Measurements from ENCODE around the gene FLRT2. TPM values are rescaled to one million over a fixed set of nuclear protein-coding genes. Genes with fewer than 3 reads are reported as not detected.

The FLRT2 gene
- total RNA-seq, 1 donor from 2014 or later: 1.7 TPM

DNA sequence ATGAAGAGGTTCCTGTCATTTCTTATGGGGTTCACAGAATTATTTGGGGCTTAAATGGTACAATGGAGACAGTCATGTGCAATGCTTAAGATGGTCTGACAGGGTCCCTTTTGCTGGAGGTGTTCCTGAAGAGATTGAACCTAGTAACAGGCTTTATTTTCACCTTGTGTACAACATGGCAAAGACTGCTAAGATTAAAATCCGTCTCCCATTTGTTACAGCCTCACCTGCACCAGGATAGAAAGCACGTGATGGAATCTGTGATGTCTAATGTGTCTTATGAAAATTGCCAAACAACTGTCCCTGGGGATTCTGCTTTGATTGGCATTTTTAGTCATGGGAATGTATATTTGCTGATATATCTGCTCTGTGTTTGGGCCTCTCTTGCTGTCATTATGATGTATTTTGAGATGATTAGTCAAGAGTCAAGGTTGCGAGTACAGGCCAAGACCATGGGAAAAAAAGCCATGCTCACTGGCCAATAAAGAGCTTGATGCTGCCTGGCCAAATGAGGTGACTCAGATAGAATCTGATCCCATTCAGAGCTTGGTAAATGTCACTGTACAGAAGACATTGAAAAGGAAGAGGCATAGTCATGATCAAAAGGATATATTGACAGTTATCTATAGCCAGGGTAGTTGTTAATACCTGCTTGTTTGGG, 96.1 kb downstream of the FLRT2 start:
- no peak for ATAC-seq
- no peak for DNase-seq (ENCODE audit: low spot score)

DNA sequence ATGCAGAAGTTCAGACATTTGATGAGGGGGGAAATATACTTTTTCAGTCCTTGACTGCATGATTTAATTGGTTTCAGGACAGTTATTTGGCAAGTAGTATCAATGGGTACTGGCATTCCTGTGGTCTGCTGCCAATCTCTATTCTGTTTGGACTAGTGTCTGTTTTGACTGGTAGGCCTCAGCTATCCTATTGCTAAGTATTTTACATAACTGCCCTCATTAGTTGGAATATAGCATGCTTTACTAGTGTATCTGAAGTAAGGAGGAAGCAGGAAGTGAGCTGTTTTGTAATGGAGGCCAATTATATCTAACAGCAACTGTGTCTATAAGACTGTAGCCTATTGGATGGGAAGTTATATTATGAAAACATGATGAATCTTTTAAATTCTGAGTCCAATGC, 104.3 kb downstream of the FLRT2 start:
- DNase-seq (ENCODE audit: low spot score): no peak
- ATAC-seq: no peak

DNA sequence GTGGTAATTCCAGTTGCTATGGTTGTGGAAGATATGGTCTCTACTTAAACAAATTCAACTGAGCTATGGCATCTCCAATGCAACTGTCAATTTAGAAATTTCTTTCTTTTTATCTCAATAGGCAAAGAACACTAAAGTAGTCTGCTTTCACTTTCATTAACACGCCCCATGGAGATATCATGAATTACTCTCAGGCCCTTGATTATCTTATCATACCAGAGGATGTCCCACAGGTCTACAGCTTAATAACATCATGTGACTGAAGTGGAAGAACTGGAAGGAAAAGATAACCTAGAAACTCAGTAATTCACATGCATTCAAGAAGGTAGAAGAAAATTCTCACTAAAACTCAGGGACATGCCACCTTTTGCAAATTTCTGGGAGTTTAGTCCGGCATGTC, 114.3 kb downstream of the FLRT2 start:
- ATAC-seq (no peak), DNase-seq (ENCODE audit: low spot score) (no peak)

DNA sequence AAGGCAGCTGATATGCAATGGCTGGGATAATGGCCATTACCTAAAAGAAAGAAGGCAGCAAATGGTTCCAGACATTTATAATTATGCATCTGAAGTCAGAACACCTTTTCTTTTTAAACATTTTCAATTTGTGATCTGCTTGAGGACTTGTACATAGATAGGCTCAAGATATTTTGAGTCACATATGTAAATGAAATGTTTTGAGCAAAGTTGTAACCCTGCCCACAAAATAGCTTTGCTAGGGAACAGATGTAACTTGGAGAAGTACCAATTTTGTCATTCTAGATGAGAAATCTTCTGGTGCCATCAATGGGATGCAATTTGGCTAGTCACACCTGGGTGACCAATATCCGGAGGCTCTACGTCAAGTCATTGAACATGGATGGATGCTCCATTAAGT, 123.1 kb downstream of the FLRT2 start:
- DNase-seq (ENCODE audit: low spot score) (no peak), ATAC-seq (no peak)

DNA sequence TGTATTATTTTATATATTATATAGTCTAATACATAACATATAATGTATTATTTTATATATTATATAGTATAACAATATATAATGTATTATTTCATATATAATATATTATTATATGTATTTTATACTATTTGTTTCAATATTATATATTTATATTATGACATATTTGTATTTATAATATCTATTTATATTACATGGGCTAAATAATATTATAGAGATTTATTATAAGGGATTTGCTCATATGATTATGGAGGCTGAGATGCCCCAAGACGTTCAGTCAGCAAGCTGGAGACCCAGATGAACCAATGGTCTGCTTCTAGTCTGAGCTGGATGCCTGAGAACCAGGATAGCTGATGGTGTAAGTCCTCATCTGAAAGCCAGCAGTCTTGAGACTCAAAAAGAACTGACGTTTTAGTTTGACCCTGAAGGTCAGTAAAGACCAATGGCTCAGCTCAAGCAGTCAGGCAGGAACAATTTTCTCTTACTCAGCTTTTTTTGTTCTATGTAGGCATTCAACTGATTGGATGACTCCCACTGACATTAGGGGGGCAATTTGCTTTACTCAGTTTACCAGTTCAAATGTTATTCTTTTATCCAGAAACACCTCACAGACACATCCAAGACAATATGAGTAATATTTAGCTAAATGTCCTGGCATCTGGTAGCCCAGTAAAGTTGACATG, 130.4 kb downstream of the FLRT2 start:
- ATAC-seq: no peak
- DNase-seq (ENCODE audit: low spot score): no peak

DNA sequence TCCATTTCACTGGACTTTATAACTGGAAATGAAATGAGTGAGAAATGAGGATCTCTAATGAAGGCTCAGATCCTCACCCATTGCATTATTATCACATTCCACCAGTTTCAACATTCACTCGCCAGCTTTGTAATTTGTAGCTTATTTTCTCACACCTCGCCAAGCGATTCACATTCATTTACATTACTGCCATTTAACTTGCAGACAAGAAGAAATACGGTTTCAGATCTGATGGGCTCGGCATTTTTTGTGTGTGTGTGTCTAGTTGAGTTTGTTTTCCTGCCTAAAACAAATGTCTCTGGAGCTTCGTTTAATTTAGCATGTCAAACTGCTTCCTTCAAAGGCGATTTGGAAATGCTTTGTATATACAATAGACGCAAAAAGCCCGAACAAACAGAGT, 132.2 kb downstream of the FLRT2 start:
- no peak for DNase-seq (ENCODE audit: low spot score)
- ATAC-seq: no peak

DNA sequence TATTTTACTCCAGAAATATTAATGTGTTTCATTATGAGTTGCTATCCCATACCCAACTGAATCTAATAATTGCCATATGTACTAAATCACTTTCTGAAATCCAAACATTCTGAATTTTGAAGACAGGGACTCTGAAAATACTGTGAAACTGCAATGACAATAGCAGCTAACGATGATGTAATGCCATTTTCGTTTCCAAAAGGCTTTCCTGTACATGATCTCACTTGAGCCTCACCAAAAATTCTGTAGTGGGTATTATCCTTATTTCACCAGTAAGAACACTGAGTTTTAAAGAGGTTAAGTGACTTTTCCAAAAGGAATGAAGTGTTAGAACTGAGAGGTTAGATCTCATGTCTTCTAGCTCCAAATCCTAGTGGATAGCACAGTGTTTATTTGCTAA, 133.3 kb downstream of the FLRT2 start:
- ATAC-seq (no peak), DNase-seq (ENCODE audit: low spot score) (no peak)

DNA sequence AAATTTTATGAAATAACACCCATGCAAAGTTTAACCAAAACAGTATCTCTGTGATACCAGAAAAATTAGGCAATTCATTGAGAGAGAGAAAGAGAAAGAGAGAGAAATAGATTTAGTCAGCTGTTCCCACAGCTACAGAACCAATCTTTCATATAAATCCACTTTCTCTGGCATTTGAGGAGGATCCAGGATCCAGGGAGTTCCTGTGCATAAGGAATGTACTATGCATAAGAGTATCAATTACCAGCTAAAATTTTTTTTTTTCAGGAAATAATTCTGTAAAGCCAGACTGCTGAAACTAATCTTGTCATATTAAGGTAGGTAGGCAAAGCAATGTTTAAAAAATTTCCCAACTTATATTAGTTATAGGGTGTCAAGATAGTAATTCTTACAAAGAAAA, 133.7 kb downstream of the FLRT2 start:
- DNase-seq (ENCODE audit: low spot score) (no peak), ATAC-seq (no peak)

DNA sequence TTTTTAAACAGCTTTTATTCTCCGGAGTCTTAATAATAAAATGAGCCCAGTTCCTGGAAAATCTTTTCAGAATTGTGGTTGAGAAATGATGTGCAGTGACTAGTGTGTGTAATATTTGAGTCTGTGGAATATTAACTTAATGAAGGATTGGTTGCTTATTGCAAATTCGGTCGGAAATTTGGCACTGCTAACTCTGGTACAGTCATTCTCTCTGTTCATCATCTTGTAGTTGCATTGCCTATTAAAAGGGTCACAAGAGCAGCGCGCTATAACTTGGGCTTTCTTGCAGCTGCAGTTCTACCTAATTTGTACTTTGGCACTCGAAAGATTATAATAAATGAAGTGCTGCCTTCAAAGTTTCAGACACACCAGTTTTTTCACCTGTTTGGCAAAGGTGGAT, 146.0 kb downstream of the FLRT2 start:
- DNase-seq (ENCODE audit: low spot score) (no peak), ATAC-seq (no peak)

DNA sequence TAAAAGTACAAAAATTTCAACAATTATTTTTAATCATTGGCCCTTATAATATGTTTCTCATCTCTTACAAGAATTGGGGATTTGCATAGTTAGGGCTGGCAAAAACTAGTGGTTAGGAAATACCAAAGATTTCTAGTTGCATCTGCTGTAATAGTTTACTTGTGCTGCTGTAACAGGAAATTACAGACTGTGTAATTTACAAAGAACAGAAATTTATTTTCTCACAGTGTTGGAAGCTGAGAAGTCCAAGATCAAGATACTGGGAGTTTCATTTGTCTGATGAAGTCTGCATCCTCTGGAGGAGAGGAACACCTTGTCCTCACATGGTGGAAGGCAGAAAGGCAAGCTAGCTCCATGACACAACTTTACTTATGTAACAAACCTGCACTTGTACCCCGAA, 157.0 kb downstream of the FLRT2 start:
- ATAC-seq: no peak

DNA sequence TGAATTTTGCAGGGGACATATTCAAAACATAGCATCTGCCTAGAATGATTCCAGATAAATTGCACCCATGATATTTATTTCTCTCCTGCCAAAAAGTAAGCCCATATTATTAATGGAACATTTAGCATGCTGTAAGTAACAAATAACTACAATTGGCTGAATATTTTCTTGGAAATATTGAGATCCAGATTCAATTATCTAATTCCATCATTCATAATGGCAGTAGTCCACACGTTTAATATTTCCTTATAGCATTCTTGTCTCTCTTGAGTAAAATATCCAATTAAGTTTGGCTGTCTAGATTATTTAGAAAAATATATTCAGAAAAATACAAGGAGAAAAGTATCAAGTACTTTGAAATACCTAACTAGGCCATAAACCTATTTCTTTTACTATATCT, 157.5 kb downstream of the FLRT2 start:
- ATAC-seq (no peak), DNase-seq (ENCODE audit: low spot score) (no peak)

More for the DNA sequence above, 157.0 kb downstream of the FLRT2 start:
- DNase-seq (ENCODE audit: low spot score): no peak

DNA sequence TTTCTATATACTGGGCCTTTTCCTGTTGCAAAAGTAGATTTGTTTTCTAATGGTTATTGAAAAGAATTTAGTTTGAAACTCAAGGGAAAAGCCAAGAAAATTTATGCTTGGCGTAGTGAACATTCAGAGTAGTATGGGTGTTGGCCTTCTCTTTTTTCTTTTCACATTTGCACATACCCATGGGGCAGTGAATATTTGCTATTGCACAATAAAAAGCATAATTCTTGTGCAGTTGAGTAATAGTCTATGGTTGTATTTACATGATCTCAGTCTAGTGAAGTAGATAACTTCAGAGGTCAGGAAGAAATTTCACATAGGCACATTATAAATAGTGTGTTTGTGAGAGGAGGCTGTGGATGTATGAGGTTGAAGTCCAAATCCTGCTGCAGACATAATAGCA, 158.1 kb downstream of the FLRT2 start:
- no peak for DNase-seq (ENCODE audit: low spot score)
- no peak for ATAC-seq

DNA sequence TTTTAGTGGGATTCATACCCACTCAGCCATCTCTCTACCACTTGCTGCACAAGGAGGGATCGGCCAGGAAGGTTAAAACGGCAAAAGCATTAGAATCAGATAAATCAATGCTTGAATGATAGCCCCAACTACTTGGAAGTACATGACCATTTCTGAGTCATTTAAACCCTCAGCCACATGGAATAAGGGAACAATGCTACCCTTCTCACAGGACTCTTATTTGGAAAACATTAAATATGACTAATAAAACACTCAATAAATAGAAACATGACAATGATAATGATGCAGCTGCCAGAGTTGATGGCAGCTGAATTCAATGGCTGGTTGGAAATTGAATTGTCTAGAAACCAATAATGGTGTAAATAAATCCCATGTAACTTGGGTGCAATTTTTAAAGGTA, 165.4 kb downstream of the FLRT2 start:
- DNase-seq (ENCODE audit: low spot score) (no peak), ATAC-seq (no peak)

DNA sequence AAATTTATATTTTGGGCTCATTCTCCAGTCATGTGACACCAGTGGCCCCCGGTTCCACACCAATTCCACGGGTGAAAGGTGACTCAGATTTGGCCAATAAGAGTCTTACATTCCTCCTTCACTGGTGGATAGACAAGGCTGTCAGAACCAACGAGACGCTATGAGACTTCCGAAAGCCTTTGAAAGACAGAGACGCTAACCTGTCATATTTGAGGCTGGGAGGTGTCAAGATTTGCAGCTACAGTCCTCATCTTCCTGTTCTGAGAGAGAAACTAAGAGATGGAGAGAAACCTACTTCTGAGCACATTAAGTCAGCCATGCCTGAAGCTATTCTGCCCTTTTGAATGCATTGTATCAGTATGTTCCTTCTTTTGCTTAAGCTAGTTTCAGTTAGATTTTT, 171.2 kb downstream of the FLRT2 start:
- no peak for ATAC-seq

DNA sequence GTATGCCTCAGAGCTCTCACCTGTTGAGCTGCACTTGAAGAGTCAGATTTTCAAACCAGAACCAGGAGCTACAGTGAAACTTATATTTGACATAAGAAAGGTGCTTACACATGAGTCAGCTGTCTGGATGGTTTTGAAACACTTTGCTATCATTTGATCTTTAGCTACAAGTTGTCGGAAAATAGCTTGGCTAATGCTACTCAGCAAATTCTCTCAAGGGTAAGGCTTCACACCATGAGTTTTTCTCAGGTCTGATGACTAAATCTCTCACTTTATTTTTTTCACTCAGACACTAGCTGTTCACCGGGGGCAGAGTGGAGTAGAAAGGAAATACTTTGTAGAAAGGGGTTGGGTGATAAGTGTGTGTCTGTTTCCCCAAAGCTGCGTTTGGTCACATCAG, 171.8 kb downstream of the FLRT2 start:
- DNase-seq (ENCODE audit: low spot score): no peak
- ATAC-seq: no peak

More for the DNA sequence above, 171.2 kb downstream of the FLRT2 start:
- no peak for DNase-seq (ENCODE audit: low spot score)

DNA sequence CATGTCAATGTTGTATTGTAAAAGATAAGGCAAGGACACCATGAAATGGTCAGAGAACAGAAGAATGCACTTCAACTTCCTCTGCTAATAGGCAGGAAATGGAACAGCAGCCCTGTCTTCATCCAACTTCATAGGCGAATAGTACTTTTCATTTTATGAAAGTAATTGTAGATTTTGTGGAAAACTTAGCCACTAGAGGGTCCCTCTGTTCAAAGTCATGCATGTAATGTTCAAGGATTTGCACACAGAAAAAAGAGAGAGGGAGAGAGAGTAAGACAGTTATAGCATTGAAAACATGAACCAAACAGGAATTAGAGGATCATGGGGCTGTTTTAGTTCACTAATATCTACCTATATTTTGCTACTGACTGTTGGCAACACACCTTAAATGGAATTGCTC, 172.2 kb downstream of the FLRT2 start:
- DNase-seq (ENCODE audit: low spot score) (no peak), ATAC-seq (no peak)

DNA sequence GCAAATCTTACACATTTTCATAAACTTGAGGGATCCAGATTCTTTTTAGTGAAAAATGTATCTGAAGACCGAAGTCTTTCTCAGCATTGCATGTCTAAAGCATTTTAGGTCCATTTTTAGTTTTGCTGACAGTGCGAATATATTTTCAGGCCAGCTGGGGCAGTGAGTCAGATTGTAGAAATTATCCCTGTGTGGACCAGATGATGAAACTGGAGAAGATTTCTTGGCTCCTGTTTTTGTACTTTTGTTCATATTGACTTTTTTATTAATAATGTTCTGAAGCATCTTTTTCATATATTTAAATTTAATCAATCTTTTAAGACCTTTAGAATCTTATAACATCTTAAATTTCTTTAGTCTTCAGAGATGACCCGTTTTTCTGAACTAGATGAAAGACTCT, 173.1 kb downstream of the FLRT2 start:
- ATAC-seq (no peak), DNase-seq (ENCODE audit: low spot score) (no peak)

Measured in left lobe of liver (tissue), 2 donors.